Measurements from ENCODE around the gene TWIST1.

The TWIST1 gene

GRCh38 chr7:19113002-19113350 is 4.5 kb downstream of the TWIST1 start:
- no peak for FAIRE-seq

- no peak for FAIRE-seq
These were observed 5.0 kb downstream of the TWIST1 start for GRCh38 chr7:19112274-19113001.

- FAIRE-seq, result no peak
These were observed 5.8 kb downstream of the TWIST1 start for GRCh38 chr7:19111474-19112273.

GRCh38 chr7:19110776-19111175 is 6.7 kb downstream of the TWIST1 start:
- no peak for FAIRE-seq

- no peak for FAIRE-seq
These were observed 7.3 kb downstream of the TWIST1 start for GRCh38 chr7:19110026-19110730.

GRCh38 chr7:19109000-19109946 is 8.2 kb downstream of the TWIST1 start:
- no peak for FAIRE-seq

DNA sequence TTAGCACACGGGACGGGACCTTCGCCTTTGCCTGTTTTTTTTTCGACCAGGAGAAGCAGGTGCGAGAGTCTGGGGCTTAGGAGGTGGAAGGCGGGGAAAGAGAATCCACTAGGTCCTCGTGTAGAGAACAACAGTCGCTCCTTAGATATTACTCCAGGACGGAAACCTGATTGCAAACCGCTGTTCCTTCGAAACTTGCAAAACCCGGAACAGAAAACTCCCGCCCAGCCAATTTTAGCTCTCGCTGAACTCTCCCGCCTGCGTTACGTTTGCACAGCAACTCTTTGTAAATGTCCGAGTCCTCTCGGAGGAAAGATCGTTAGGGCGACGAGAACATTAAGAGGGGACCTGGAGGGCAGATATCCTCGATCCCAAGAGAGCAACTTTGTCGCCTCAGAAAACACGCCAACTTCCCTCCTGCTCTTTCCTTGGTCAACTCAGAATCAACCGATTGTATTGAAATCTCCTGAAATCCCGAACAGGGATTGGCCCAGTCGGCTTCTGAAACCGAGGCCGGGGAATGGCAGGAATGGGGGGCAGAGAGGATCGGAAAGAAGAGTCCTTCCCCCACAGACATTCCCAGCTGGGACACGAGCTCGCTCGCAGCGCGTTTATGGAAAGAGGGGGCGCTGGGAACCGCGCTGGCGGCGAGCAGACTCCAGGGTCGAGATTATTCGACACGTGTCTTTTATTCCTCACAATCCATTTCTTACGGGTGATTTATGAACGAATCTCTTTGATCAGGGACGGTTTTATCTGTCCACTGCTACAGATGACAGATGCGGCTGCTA is 9.9 kb downstream of the TWIST1 start:
- FAIRE-seq, result no peak

- FAIRE-seq, result no peak
These were observed 10.4 kb downstream of the TWIST1 start for GRCh38 chr7:19107081-19107355.

DNA sequence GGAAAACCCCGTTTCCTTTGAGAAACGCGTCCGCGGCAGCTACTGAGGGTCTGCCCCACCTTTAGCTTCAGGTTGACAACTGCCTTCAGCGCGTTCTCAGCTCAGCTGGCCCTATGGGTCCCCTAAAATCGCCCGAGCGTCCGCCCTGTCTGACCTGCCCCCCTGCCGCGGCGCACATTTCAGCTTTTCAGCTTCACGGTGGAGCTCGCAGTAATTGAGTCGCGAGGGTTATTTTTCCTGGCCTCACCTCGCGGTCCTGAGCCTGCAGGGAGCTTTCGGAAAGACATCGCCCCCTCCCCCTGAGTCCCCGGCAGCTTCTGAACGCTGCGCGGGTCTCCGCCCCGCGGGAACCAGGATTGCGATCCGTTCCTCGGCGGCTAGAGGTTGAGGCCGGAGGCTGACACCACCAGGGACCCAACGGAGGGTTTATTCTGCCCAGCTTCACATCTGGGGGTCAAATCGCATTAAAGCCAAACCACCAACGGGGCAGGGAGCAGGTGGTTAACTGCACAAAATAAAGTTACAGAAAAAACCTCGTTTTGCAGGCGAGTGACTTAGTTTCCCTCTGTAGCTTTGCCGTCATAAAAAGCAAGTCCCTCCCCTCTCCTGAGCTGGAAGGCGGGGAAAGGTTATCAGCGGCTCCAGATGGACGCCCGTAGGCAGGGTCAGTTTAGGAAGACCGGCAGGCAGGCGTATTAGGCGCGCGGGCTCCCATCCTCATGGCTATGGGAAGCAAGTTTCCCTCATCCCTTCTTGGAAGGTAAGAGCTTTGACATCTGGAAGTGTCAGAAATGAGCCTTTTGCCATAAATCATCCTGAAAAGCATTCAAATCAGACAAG is 11.0 kb downstream of the TWIST1 start:
- FAIRE-seq, result no peak

- no peak for FAIRE-seq
These were observed 11.9 kb downstream of the TWIST1 start for GRCh38 chr7:19105546-19105945.

DNA sequence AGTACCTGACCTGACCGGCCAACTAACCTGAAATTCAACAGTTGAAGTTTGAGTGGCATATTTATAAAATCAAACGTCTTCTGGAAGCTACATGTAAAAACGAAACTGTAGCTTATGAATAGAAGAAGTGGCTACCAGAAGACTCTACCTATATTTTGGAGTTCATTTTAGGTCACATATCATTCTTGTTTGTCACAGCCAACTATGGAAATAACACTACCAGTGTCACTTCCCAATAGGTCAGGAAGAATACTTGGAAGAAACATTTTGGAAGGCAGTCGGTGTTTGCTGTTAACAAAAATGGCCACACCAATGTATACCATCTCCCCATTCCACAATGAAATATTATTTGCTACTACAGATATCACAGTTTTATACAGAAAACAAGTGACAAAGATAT is 12.6 kb downstream of the TWIST1 start:
- no peak for FAIRE-seq

DNA sequence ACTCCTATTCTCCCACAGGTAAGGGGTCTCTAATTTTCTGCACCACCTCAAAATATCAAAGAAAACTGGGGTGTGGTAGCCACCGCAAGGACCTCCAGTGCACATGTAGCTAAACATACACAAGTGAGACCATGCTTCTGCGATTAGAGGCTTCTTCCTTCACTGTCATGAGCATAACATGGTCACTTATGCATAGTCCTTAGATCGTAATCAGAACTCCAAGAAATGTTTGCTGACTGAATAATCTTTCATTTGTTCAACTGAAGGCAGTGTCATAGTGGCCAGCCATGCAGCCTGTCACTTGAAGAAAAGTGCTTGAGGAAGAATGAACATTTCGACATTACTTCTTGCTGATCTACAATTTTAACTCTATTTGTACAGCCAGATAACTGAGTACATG is 14.6 kb downstream of the TWIST1 start:
- no peak for FAIRE-seq

GRCh38 chr7:19101909-19102308 is 15.5 kb downstream of the TWIST1 start:
- FAIRE-seq, result no peak

DNA sequence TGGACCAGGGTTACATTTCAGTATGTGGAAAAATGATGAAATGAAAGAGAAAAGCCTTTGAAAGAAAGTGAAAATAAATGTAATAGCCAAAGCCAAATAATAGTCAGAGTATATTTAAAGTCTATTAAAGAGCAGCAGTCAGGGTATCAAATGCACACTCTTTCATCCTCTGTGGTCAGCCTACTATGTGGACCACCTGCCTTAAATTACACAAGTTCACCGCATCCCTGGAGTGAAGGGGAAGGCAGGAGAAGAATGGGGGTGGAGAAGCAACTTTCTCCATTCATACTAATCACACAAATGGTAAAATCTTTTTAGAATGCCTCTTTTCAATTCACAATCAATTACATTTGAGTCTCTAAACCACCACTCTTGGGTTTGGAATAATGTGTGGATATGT is 16.0 kb downstream of the TWIST1 start:
- no peak for FAIRE-seq

DNA sequence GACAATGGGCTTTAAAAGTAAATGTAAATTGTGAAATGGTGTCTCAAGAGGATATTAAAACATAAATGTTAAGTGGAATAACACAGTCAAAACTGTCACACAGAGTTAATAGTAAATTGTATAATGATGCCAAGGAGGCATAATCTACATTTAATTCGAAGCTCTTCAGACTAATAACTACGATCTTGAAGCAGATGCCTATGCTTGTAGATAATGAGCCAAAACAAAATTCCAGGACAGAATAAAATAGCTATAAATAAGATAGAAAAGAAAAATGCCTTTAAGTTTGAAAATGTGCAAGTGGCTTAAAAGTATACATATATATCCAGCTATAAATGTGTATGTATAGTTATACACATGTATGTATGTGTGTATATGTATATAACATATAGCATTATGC is 17.5 kb downstream of the TWIST1 start:
- FAIRE-seq, result no peak

DNA sequence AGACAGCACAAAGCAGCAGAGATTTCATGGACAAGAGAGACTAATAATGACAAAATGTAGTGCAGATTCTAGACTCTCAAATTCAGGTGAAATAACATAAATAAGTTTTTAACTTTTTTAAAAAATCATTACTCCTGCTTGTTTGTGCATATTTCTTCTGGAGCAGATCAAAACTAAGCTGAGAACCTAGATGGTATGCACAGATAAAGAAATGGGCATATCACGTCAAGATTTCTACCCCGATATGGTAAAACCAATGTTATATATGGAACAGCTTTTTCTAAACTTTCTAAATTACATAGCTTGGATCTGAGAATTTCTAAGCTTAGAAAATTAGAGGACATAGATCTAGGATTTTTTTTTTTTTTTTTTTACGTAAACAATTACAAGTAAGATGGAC is 18.2 kb downstream of the TWIST1 start:
- FAIRE-seq, result no peak

DNA sequence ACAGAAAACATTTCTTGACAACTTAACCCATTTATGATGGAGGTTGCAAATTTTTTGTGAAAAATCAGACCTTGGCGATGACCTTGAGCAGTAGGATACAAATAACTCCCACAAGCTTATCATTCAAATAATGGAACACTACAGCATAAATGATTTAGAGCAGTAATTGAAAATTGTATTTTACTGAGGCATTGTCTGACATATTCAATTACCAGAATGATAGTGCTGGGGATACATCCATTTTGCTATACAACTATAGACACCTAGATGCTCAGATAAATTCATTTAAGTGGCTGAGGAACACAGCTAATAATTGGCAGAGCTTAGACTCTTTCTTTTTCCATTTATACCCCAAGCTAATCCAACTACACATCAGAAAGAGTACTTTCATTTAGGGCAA is 18.9 kb downstream of the TWIST1 start:
- no peak for FAIRE-seq

DNA sequence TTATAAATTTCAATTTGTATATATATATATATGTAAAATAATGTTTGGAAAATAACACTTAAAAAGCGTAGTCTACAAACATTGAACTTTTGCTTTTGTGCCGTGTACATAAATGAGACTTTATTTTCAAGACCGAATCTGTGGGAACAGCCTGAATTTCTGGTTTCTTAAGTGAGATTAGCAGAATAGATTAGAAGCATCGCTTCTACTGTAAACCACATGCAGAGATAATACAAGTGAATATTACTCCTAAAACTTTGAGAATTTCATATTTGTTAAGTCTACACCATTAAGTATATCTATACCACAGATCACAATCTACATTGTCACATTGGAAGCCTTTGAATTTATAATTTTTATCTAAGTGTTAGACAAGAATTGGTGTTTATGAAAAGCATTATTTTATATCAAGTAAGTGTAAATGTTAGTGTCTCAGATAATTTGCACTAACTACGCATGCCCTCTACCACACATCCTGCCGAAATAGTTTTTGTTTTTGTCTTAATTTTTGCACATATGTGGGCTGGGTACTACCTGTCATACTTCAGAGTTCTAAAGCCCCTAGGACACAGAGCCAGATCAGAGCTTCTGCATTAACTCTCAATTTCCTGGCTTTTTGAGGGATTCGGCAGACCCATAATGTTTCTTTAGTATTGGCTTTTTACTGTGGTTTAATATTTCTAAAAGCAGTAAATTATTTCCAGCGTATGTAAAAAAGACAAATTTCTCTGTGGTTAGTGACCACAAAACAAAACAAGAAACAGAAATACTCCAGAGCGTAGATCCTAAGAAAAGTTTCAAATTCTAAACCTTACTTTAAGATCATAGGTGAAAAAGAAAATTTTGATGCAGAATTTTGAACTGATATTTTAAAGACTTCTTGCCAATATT is 20.0 kb downstream of the TWIST1 start:
- FAIRE-seq, result peak; percentile 17

GRCh38 chr7:19095353-19095860 is 22.0 kb downstream of the TWIST1 start:
- no peak for FAIRE-seq
